GM23248 (cell line): ENCODE results near the gene TRHDE. TPM values are rescaled to one million over a fixed set of nuclear protein-coding genes. Genes with fewer than 3 reads are reported as not detected.

Source experiments
- DNase-seq: peaks from one replicate; pipeline ENCODE4 v3.0.0-alpha.2; 2015
- H2AFZ ChIP-seq: fragments of 200-600 bp; sonication (generic); 2 replicates; pipeline ENCODE4 v1.6.1; 2016; ENCODE audit warnings: antibody characterized with exemption
- H3F3A ChIP-seq: fragments of 200-600 bp; sonication (generic); 2 replicates; pipeline ENCODE4 v1.6.1; 2016; ENCODE audit warnings: mild to moderate bottlenecking, antibody characterized with exemption, mixed run types; ENCODE audit not compliant: insufficient read depth
- H3K27ac ChIP-seq: fragments of 200-600 bp; sonication (generic); 2 replicates; pipeline ENCODE4 v1.5.1; 2016; ENCODE audit warnings: mild to moderate bottlenecking
- H3K27me3 ChIP-seq: fragments of 200-600 bp; sonication (generic); replicated peaks from 2 replicates; pipeline ENCODE4 v1.6.1; 2016; ENCODE audit warnings: mild to moderate bottlenecking; ENCODE audit not compliant: insufficient read depth
- H3K36me3 ChIP-seq: fragments of 200-600 bp; sonication (generic); 2 replicates; pipeline ENCODE4 v1.6.1; 2016; ENCODE audit warnings: low read depth, mild to moderate bottlenecking
- H3K4me1 ChIP-seq: fragments of 200-600 bp; sonication (generic); 2 replicates; pipeline ENCODE4 v1.6.1; 2016; ENCODE audit warnings: mild to moderate bottlenecking; ENCODE audit not compliant: insufficient read depth
- H3K4me2 ChIP-seq: fragments of 200-600 bp; sonication (generic); one replicate; pipeline ENCODE4 v1.6.1; 2016; ENCODE audit warnings: mild to moderate bottlenecking; ENCODE audit not compliant: unreplicated experiment
- H3K4me3 ChIP-seq: fragments of 200-600 bp; sonication (generic); 2 replicates; pipeline ENCODE4 v1.5.1; 2016; ENCODE audit warnings: mild to moderate bottlenecking
- H3K79me2 ChIP-seq: fragments of 200-600 bp; sonication (generic); 2 replicates; pipeline ENCODE4 v1.6.1; 2016; ENCODE audit warnings: mild to moderate bottlenecking; ENCODE audit not compliant: insufficient read depth
- H3K9ac ChIP-seq: fragments of 200-600 bp; sonication (generic); 2 replicates; pipeline ENCODE4 v1.6.1; 2016; ENCODE audit warnings: mild to moderate bottlenecking
- H3K9me2 ChIP-seq: fragments of 200-600 bp; sonication (generic); 2 replicates; pipeline ENCODE4 v1.6.1; 2016; ENCODE audit warnings: mixed run types, mild to moderate bottlenecking, moderate library complexity; ENCODE audit not compliant: insufficient read depth
- H3K9me3 ChIP-seq: fragments of 200-600 bp; sonication (generic); one replicate; pipeline ENCODE4 v1.6.1; 2017; ENCODE audit warnings: low read depth
- H4K20me1 ChIP-seq: fragments of 200-600 bp; sonication (generic); 2 replicates; pipeline ENCODE4 v1.6.0; 2016; ENCODE audit not compliant: insufficient read depth
- EZH2 ChIP-seq: fragments of 200-600 bp; sonication (generic); IDR thresholded peaks from 2 replicates; pipeline ENCODE4 v1.6.1; 2018; ENCODE audit warnings: antibody characterized with exemption, mild to moderate bottlenecking; ENCODE audit not compliant: insufficient read depth, poor library complexity, severe bottlenecking
- EZH2phosphoT487 ChIP-seq: fragments of 200-600 bp; sonication (generic); IDR thresholded peaks from 2 replicates; pipeline ENCODE4 v1.6.1; 2018; ENCODE audit warnings: antibody characterized with exemption, moderate library complexity, mild to moderate bottlenecking, low read depth; ENCODE audit not compliant: insufficient read depth
- WGBS, 2 experiments: methylation state at CpG; one replicate each; pipeline ENCODE4 v1.1.6; 2015 to 2017; ENCODE audit warnings: low lambda C conversion rate in 2 of 2, low coverage in 1 of 2; ENCODE audit errors: missing lambda C conversion rate in 2 of 2; 5-methylcytosine and 5-hydroxymethylcytosine counted together
- in situ Hi-C: fragments of 300-500 bp; cut with MboI; formaldehyde crosslinking; loops from 2 replicates; pipeline ENCODE4 v1.15.0; 2020
- polyA plus RNA-seq: library from polyadenylated mRNA; unstranded; fragments of >200 nt; fragmentation: Nextera tagmentation; extraction: Ambion mirVana; gene quantifications from 2 replicates; pipeline ENCODE4 v1.2.1, GENCODE V29; 2016
- total RNA-seq: library from RNA; depleted of rRNA; stranded (reverse); fragments of >200 nt; shearing (Covaris generic); gene quantifications from 2 replicates; pipeline ENCODE4 v1.2.3, GENCODE V29; 2014; rRNA removed

TRHDE gene
- total RNA-seq: 2.8 and 9.2 TPM in 2 replicates
- 1.4 and 1.5 TPM in 2 replicates for polyA plus RNA-seq

- TF ChIP-seq EZH2phosphoT487 (no peak), EZH2 (no peak)
- Histone ChIP-seq H3K4me2 (peak within 1 kb of the TSS; percentile 78), H3K4me1 (no peaks in the 10 kb centered on the region), H3K9ac (peak within 1 kb of the TSS; percentile 36), H3K36me3 (no peaks in the 10 kb centered on the region), H3K27me3 (peaks cover 33% of the 10 kb centered on the region), H3K9me3 (no peaks in the 10 kb centered on the region), H3F3A (no peaks in the 10 kb centered on the region), H3K27ac (no peak within 1 kb of the TSS), H3K4me3 (peak within 1 kb of the TSS; percentile 71), H4K20me1 (no peaks in the 10 kb centered on the region), H3K79me2 (peaks cover 4% of the 10 kb centered on the region; the same call in 1 of the 2 replicates), H3K9me2 (no peaks in the 10 kb centered on the region), H2AFZ (peak within 1 kb of the TSS; percentile 70)
- DNase-seq: peak; percentile 58
- in situ Hi-C loops: no loop called here
- WGBS, 2 experiments: 1 to 2% methylated on average over 48 to 60 of the region's 60 CpGs
Measured at GRCh38 chr12:72272091-72272661, at the start of gene TRHDE. Gene TRHDE, plus strand, starts transcription at chr12:72272370. Its CDS starts 274 bp downstream, at chr12:72272644.

GRCh38 chr12:72226510-72226909, 45.7 kb upstream of the TRHDE start:
- DNase-seq: no peak
- H4K20me1 ChIP-seq: no peaks in the 10 kb centered on the region
- no peaks in the 10 kb centered on the region for H3F3A ChIP-seq
- no peaks in the 10 kb centered on the region for H3K79me2 ChIP-seq
- H3K9me3 ChIP-seq: no peaks in the 10 kb centered on the region
- H3K36me3 ChIP-seq: no peaks in the 10 kb centered on the region
- H2AFZ ChIP-seq: no peak overlapping the region
- no peak overlapping the region for H3K4me2 ChIP-seq
- no peaks in the 10 kb centered on the region for H3K9me2 ChIP-seq
- no peak overlapping the region for H3K27ac ChIP-seq
- H3K27me3 ChIP-seq: no peaks in the 10 kb centered on the region
- no peak for TF ChIP-seq EZH2
- TF ChIP-seq EZH2phosphoT487: no peak
- 0% methylated on average over 1 of the region's 1 CpG for WGBS, 2 experiments
- in situ Hi-C loops: no loop called here
- no peaks in the 10 kb centered on the region for H3K4me1 ChIP-seq
- H3K4me3 ChIP-seq: no peak overlapping the region
- H3K9ac ChIP-seq: no peak overlapping the region

- H3K27ac ChIP-seq: no peak overlapping the region
- H3K9me2 ChIP-seq: no peaks in the 10 kb centered on the region
- TF ChIP-seq EZH2phosphoT487 (no peak), EZH2 (no peak)
- no peaks in the 10 kb centered on the region for H3K9me3 ChIP-seq
- no peaks in the 10 kb centered on the region for H3K36me3 ChIP-seq
- in situ Hi-C loops: no loop called here
- H3K27me3 ChIP-seq: no peaks in the 10 kb centered on the region
- no peaks in the 10 kb centered on the region for H3F3A ChIP-seq
- DNase-seq: no peak
- no peak overlapping the region for H3K4me2 ChIP-seq
- H3K4me1 ChIP-seq: no peaks in the 10 kb centered on the region
- H3K4me3 ChIP-seq: no peak overlapping the region
- no peaks in the 10 kb centered on the region for H4K20me1 ChIP-seq
- H3K79me2 ChIP-seq: no peaks in the 10 kb centered on the region
- no peak overlapping the region for H2AFZ ChIP-seq
- no peak overlapping the region for H3K9ac ChIP-seq
Measured at GRCh38 chr12:72228424-72228823, 43.7 kb upstream of the TRHDE start.

GRCh38 chr12:72230589-72230988, 41.6 kb upstream of the TRHDE start:
- H2AFZ ChIP-seq: no peak overlapping the region
- H3F3A ChIP-seq: no peaks in the 10 kb centered on the region
- WGBS, 2 experiments: 6 to 18% methylated on average over 4 of the region's 4 CpGs
- no peaks in the 10 kb centered on the region for H3K9me2 ChIP-seq
- no peaks in the 10 kb centered on the region for H4K20me1 ChIP-seq
- no peaks in the 10 kb centered on the region for H3K9me3 ChIP-seq
- no peak overlapping the region for H3K4me2 ChIP-seq
- no peaks in the 10 kb centered on the region for H3K4me1 ChIP-seq
- in situ Hi-C loops: no loop called here
- H3K36me3 ChIP-seq: no peaks in the 10 kb centered on the region
- no peak overlapping the region for H3K27ac ChIP-seq
- peak; percentile 2 for DNase-seq
- H3K4me3 ChIP-seq: no peak overlapping the region
- no peaks in the 10 kb centered on the region for H3K79me2 ChIP-seq
- H3K9ac ChIP-seq: no peak overlapping the region
- TF ChIP-seq EZH2 (no peak), EZH2phosphoT487 (no peak)
- no peaks in the 10 kb centered on the region for H3K27me3 ChIP-seq

- TF ChIP-seq EZH2phosphoT487: no peak
- no peak for TF ChIP-seq EZH2
- peak; percentile 2 for DNase-seq
- in situ Hi-C loops: no loop called here
- Histone ChIP-seq H3K4me2 (no peak overlapping the region), H2AFZ (no peak overlapping the region), H3K27me3 (no peaks in the 10 kb centered on the region), H3K4me1 (no peaks in the 10 kb centered on the region), H3K36me3 (no peaks in the 10 kb centered on the region), H3K27ac (no peak overlapping the region), H3F3A (no peaks in the 10 kb centered on the region), H3K9ac (no peak overlapping the region), H4K20me1 (no peaks in the 10 kb centered on the region), H3K9me3 (no peaks in the 10 kb centered on the region), H3K4me3 (no peak overlapping the region), H3K9me2 (no peaks in the 10 kb centered on the region), H3K79me2 (no peaks in the 10 kb centered on the region)
- WGBS, 2 experiments: 21 to 31% methylated on average over 2 of the region's 2 CpGs
Measured at GRCh38 chr12:72234886-72235285, 37.3 kb upstream of the TRHDE start.
